Stimulated activated CD8-positive, alpha-beta memory T cell treated with anti-CD3 and anti-CD28 coated beads, Interleukin-15, amount 100 ng/mL, for 4 hours (primary cell): ENCODE results near the gene OSBPL5.
"Not testable (repeated sequence)": the region's sequence is repeated elsewhere in the genome, so short reads cannot be mapped to it uniquely, and the experiment has no call there.

Source experiments
- DNase-seq, 2 donors: peaks; one replicate each; pipeline ENCODE4 v3.0.0-alpha.2; 2020; ENCODE audit warnings: low read depth in 2 of 2

OSBPL5 gene

GRCh38 chr11:3121416-3121815, 43.7 kb downstream of the OSBPL5 start:
- DNase-seq, result no peak

DNA sequence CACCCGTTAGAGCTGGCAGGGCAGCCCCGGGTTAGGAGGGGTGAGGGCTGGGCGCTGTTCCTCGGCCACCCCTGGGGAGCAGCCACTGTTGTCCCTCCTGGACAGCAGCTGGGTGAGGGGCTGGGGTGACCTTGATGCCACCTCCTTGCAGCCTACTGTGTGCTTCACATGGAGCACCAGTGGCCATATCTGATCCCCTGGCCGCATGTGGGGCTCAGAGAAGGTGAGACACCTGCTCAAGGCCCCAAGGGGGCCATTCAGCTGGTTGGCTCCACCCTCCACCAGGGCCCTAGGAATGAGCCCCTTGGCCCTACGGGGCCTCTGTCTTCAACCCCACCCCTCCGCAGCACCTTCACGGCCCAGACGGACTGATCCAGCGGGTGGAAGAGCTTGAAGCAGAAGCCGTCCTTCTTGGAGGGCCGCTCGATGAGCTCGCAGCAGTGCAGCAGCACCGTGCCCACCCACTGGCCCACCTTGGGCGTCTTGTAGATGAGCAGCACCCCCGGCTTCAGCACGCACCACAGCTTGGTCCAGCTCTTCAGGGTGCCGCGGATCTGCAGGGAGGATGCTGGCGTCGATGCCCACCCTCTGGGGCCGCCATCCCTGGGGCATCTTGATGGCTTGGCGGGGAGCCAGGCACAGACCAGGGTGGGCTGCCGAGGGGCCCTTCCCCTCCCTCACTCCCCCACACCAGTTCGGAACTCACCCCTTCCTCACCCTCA, 44.9 kb downstream of the OSBPL5 start:
- DNase-seq, result no peak

GRCh38 chr11:3119141-3119821, 45.8 kb downstream of the OSBPL5 start:
- no peak for DNase-seq

GRCh38 chr11:3115321-3115720, 49.8 kb downstream of the OSBPL5 start:
- no peak for DNase-seq

GRCh38 chr11:3113661-3114060, 51.4 kb downstream of the OSBPL5 start:
- DNase-seq, result not testable (repeated sequence)

- DNase-seq, result no peak
Observed at GRCh38 chr11:3111919-3112690, 53.0 kb downstream of the OSBPL5 start.

GRCh38 chr11:3111466-3111865, 53.6 kb downstream of the OSBPL5 start:
- DNase-seq, result no peak

DNA sequence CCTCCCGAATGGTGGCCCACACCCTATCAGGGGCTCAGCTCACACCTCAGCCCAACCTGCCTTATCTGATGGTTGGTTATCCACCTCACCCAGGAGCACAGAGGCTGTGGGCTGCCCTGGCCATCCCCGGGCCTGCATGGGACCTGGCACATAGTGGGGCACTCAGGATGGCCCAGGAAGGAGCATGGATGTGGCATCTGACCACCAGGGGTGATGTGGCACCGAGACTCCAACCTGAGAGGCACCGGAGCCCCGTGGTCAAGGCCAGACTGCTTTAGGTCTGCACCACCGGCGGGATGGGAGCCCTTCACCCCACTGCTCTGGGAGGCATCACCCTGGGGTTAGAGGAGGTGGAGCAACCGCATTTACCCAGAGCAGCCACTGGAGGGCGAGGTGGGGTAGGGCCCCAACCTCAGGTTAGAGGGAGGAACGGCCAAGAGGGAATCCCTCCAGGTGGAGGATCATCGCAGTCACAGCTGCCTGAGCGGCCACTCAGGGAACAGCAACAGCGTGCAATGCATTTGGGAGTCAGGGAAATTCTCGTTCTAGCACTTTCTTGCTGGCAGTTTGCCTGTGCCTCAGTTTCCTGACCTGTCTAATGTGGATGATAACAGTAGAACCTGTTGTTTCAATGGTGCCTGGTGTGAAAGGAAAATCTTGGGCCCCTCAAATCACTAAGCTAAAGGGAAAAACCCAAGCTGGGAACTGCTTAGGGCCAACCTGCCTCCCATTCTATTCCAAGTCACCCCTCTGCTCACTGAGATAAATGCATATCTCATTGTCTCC, 55.0 kb downstream of the OSBPL5 start:
- DNase-seq, result no peak

- DNase-seq, result no peak
Observed at GRCh38 chr11:3109434-3109833, 55.7 kb downstream of the OSBPL5 start.

GRCh38 chr11:3108183-3108721, 56.9 kb downstream of the OSBPL5 start:
- DNase-seq, result no peak

- DNase-seq, result no peak
Observed at GRCh38 chr11:3107608-3108182, 57.4 kb downstream of the OSBPL5 start.

DNA sequence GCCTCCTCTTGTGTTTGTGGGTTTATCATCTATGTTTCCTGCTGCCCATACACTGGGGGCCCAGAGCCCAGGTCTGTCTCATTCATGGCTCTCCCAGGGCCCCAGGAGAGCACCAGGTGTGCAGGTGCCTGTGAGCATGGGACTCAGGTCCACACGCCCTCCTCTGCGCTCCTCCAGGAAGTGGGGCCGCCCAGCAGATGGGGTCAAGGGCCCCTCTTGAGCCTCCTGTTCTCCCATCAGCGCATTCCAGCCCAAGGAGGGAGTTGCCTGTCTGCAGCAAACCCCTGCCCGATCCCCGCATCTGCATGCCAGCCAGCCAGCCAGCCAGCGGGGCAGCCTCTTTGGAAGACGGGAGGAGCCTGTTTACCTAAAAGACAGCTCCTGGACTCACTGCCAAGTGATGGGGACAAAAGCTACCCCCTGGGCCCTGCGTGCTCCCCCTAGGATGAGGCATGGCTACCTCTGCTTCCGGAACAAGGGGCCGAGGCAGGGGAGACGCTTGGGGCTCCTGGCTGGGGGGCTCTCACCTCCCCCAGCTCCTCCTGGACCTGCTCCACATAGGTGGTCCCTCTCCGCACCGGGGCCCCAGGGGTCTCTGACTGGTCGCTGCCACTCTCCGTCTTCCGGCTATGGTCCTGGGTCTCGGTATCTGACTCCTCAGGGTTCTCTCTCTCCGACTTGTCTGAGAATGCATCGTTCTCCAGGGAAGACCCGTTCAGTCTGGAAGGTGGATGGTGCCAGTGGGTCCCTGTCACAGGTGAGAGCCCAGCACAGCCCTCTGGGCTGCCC, 58.2 kb downstream of the OSBPL5 start:
- no peak for DNase-seq

GRCh38 chr11:3105791-3106735, 59.0 kb downstream of the OSBPL5 start:
- DNase-seq, result no peak

DNA sequence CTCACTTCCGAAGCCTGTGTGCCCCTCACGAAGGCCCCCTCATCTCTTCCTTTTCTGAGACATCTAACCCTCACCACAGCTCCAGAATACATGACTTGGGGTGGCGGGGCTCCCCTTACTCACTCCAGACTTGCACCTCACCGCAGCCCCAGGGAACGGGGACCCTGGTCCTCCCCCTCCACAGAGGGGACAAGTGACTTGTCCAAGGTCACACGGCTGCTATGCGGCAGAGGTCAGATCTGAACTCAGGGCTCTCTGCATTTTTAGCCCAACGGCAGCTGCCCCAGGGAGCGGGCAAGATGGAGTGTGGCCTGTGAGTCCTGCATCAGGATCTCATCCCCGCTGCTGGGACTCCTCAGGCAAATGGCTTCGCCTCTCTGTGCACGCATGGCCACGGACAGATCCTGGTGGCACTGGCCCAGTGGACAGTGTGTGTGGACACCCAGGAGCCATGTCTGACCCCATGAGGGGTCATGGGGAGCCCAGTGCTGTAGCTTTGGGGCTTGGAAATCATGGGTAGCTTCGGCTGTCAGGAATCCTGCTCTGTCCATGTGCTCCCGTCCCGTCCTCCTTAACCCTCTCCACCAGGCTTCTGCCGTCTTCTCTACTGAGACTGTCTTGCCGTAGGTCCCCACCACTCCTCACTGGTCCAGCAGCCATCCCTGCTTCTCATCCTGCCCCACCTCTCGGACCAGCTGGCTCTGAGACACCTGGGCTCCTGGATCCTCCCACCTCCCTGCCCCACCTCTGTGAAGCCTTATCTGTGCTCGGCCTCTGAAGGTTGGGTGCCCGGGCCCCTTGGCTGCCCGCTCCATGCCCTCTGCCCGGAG, 59.9 kb downstream of the OSBPL5 start:
- no peak for DNase-seq

DNA sequence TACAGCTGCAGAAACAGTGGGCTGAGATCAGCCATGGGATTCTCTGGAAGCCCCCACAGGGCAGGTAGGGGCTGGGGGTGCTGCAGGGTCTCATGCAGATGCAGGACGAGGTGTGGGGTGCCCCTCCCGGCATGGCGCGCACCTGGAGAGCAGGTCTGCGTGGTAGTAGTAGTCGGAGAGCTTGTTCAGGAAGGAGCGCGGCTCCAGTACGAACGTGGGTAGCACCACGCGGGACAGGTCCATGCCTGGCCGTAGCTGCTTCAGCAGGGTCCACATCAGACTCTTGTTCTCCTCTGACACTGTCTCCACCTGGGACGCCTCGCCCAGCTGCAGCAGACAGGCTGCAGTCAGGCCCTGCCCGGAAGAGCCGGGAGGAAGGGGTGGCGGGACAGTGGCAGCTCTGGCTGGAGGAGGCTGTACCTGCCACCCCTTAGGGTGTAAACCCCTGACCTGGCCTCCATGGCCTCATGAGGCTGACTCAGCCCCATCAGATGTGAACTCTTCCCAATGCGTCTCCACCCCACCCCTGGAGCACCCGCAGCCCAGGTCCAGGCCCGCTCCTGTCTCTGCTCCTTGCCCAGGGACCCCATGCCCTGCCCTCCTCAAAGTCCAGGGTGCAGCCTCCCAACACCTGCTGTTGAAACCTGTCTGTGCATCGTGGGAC, 60.9 kb downstream of the OSBPL5 start:
- no peak for DNase-seq

DNA sequence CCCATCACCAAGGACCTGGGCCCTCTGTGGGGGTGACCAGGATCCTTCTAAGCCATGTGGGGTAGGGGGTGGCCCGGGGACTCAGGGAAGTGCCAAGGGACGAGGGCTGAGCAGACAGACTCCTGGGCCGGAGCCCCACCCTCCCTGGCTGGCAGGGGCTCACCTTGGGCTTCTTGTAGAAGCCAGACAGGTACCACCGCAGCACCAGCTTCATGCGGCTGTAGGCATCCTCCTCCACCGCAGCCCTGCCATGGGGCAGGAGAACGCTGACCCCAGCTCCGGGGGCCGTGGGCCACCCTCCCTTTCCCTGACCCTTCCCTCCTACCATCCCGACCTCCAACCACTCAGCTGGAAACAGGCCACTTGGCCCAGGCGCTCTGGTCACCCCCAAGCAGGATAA, 62.0 kb downstream of the OSBPL5 start:
- DNase-seq, result no peak

DNA sequence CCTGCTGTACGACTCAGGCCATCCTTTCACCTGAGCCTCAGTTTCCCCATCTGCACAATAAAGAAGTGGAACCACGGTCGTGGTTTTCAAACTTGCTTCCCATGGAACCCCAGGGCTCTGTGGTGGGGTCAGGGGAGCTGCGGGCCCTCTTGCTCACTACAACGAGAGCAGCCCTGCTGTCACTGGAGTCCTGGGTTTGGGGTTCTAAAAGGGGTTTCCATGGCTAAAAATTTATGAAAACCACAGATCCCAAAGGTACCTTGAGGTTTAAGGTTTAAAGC, 62.5 kb downstream of the OSBPL5 start:
- DNase-seq, result no peak
